ENCODE data around the gene SCD. TPM values are rescaled to one million over a fixed set of nuclear protein-coding genes. Genes with fewer than 3 reads are reported as not detected.
A peak's percentile ranks its signal among the peaks of the same experiment; 100 is the strongest.

SCD gene
- total and polyA plus RNA-seq, 2 of the 13 experiments (the other 11 are each of a cell fraction or from before 2014, with no cell fraction given): 492 to 512 TPM

- TF ChIP-seq ZNF792 (CRISPR knock-in tag; IDR thresholded peaks at IDR 0.05) (no peak), MAFF (IDR thresholded peaks at IDR 0.05; ENCODE audit: low read depth, low read length) (no peak), RFX3 (CRISPR knock-in tag; IDR thresholded peaks at IDR 0.05) (no peak), PHF5A (CRISPR knock-in tag; IDR thresholded peaks at IDR 0.05; ENCODE audit: low read depth, unreplicated experiment) (no peak), SALL1 (CRISPR knock-in tag; IDR thresholded peaks at IDR 0.05) (0 out of 2 replicates have a peak, but pooled peaks have one; percentile 26), POLR2G (IDR thresholded peaks at IDR 0.05; ENCODE audit: low read depth, low read length) (no peak), RFXANK (CRISPR knock-in tag; IDR thresholded peaks at IDR 0.05) (no peak)
These were observed 19.4 kb upstream of the SCD start (continued) for GRCh38 chr10:100327718-100328009.

- no peak overlapping the region for H3K4me2 ChIP-seq (ENCODE audit: low read depth, low read length)
- in situ Hi-C loops (cut with HindIII; ENCODE audit: extremely low pct_ligation_motif_present, low pct_unique_long_range_greater_than_20kb) (loop anchor here (25.0 kb wide), 1 partner anchor 559 kb away; no protein-coding TSS in a partner anchor), intact Hi-C loops (cut with micrococcal nuclease; ENCODE audit: unreplicated experiment) (no loop called here)
- H3K27ac ChIP-seq (ENCODE audit: extremely low read length, insufficient read depth, low read length): no peak overlapping the region
- H3K4me3 ChIP-seq (replicated peaks in 1 of 3; ENCODE audit: insufficient read depth in 1 of 3, low read depth in 2 of 3, low read length in 3 of 3): no peak overlapping the region
- 24% methylated on average over 5 of the region's 5 CpGs for WGBS (ENCODE audit: low lambda C conversion rate)
- FAIRE-seq (no peak), DNase-seq (ENCODE audit: low spot score) (no peak), ATAC-seq (no peak)
- peaks cover 0 to 27% of the 10 kb centered on the region in 2 experiments; a peak in 3 of 5 replicates for H3K27me3 ChIP-seq (ENCODE audit: control insufficient read depth in 1 of 2, insufficient read depth in 2 of 2, low read length in 2 of 2)
- no peaks in the 10 kb centered on the region for H3K79me2 ChIP-seq (ENCODE audit: insufficient read depth, low read length)
- no peaks in the 10 kb centered on the region for H4K20me1 ChIP-seq (ENCODE audit: insufficient read depth, low read length)
- TF ChIP-seq HHEX (CRISPR knock-in tag; IDR thresholded peaks at IDR 0.05): no peak
- TF ChIP-seq ZNF564 (CRISPR knock-in tag; IDR thresholded peaks at IDR 0.05): no peak
- TF ChIP-seq MNT (IDR thresholded peaks at IDR 0.05): peak; percentile 91
- no peak for TF ChIP-seq ZNF576 (CRISPR knock-in tag; IDR thresholded peaks at IDR 0.05)
- peaks cover 22% of the 10 kb centered on the region for H3K4me1 ChIP-seq (ENCODE audit: insufficient read depth, low read length)
- no peak overlapping the region for H2AFZ ChIP-seq (ENCODE audit: low read length)
- no peak overlapping the region for H3K9ac ChIP-seq (ENCODE audit: insufficient read depth, low read depth, low read length)
- H3K36me3 ChIP-seq (replicated peaks in 1 of 2; ENCODE audit: control insufficient read depth in 1 of 2, insufficient read depth in 2 of 2, low read length in 2 of 2): no peaks in the 10 kb centered on the region
- no TSS peak for BruUV-seq (replicated peaks)
- CTCF ChIA-PET (ENCODE audit: low intra/inter-chr PET ratio, low total read pairs): no interaction called here
- POLR2A ChIA-PET: no interaction called here
- no peaks in the 10 kb centered on the region for H3K9me3 ChIP-seq (ENCODE audit: low read length)
These were observed 18.8 kb upstream of the SCD start for GRCh38 chr10:100328198-100328597.
